IMR-90 (cell line): Measurements from ENCODE around the gene ARHGAP24. TPM values are rescaled to one million over a fixed set of nuclear protein-coding genes. Genes with fewer than 3 reads are reported as not detected.

Experiments used
- ATAC-seq: fragments of 200-7000 bp; cut with Tn5 transposase; 2 replicates; pipeline ENCODE4 v1.9.1; 2020; ENCODE audit warnings: low read depth, mild to moderate bottlenecking, moderate library complexity
- BruUV-seq: library from RNA; stranded (reverse); fragments of 400-500 nt; replicated peaks from 2 replicates; lab custom pipeline; 2021; lab: Mats Ljungman, UMichigan
- CTCF ChIA-PET: fragments of 300-600 bp; formaldehyde crosslinking; extraction: SDS; loops from one replicate; lab custom pipeline; 2021; ENCODE audit warnings: antibody characterized with exemption; lab: Yijun Ruan, JAX
- POLR2A ChIA-PET: fragments of 300-600 bp; sonication (Branson Sonifier 250); formaldehyde crosslinking; loops from one replicate; lab custom pipeline; 2022; ENCODE audit warnings: antibody characterized with exemption; ENCODE audit not compliant: unreplicated experiment; lab: Charles Lee
- DNase-seq: peaks from one replicate; pipeline ENCODE4 v3.0.0; 2013
- H2AFZ ChIP-seq: replicated peaks from 2 replicates; pipeline ENCODE3; 2013; ENCODE audit warnings: low read length, mild to moderate bottlenecking; ENCODE audit not compliant: poor library complexity
- H2AK5ac ChIP-seq: 2 replicates; pipeline ENCODE4 v1.6.1; 2013; ENCODE audit warnings: low read depth, low read length, inconsistent platforms
- H2AK9ac ChIP-seq: replicated peaks from 2 replicates; pipeline ENCODE3; 2013; ENCODE audit warnings: mild to moderate bottlenecking, low read depth, low read length, moderate library complexity; ENCODE audit not compliant: poor library complexity
- H2BK120ac ChIP-seq: 2 replicates; pipeline ENCODE4 v1.6.1; 2013; ENCODE audit warnings: low read depth, low read length, inconsistent platforms
- H2BK15ac ChIP-seq: 3 replicates; pipeline ENCODE4 v1.6.1; 2013; ENCODE audit warnings: low read depth, low read length, inconsistent platforms
- H2BK20ac ChIP-seq: 2 replicates; pipeline ENCODE4 v1.6.1; 2013; ENCODE audit warnings: low read depth, mild to moderate bottlenecking, inconsistent platforms, low read length, moderate library complexity
- H2BK5ac ChIP-seq: 2 replicates; pipeline ENCODE4 v1.6.1; 2013; ENCODE audit warnings: mild to moderate bottlenecking, low read depth, low read length, inconsistent platforms; ENCODE audit not compliant: poor library complexity, severe bottlenecking
- H3K14ac ChIP-seq: replicated peaks from 2 replicates; pipeline ENCODE4 v1.6.1; 2013; ENCODE audit warnings: low read depth, low read length, inconsistent platforms
- H3K18ac ChIP-seq: 2 replicates; pipeline ENCODE4 v1.6.1; 2013; ENCODE audit warnings: low read depth, low read length, control low read depth
- H3K23ac ChIP-seq: 2 replicates; pipeline ENCODE4 v1.6.1; 2013; ENCODE audit warnings: low read depth, low read length, inconsistent platforms
- H3K27ac ChIP-seq: 2 replicates; pipeline ENCODE4 v1.5.1; 2013; ENCODE audit warnings: mild to moderate bottlenecking, control low read depth, low read length; ENCODE audit not compliant: insufficient read depth
- H3K27me3 ChIP-seq: 2 replicates; pipeline ENCODE4 v1.6.1; 2013; ENCODE audit warnings: low read length; ENCODE audit not compliant: control insufficient read depth, insufficient read depth
- H3K36me3 ChIP-seq: 2 replicates; pipeline ENCODE4 v1.6.1; 2013; ENCODE audit warnings: low read length, mixed read lengths; ENCODE audit not compliant: control insufficient read depth, insufficient read depth
- H3K4ac ChIP-seq: 2 replicates; pipeline ENCODE4 v1.6.1; 2013; ENCODE audit warnings: low read depth, low read length, inconsistent platforms
- H3K4me1 ChIP-seq: 2 replicates; pipeline ENCODE4 v1.6.1; 2013; ENCODE audit warnings: low read length, mixed read lengths; ENCODE audit not compliant: control insufficient read depth, insufficient read depth
- H3K4me2 ChIP-seq: 2 replicates; pipeline ENCODE4 v1.6.1; 2013; ENCODE audit warnings: low read depth, mild to moderate bottlenecking, control low read depth, low read length, moderate library complexity
- H3K4me3 ChIP-seq: 2 replicates; pipeline ENCODE4 v1.5.1; 2013; ENCODE audit warnings: low read depth, mild to moderate bottlenecking, control low read depth, low read length, moderate library complexity; ENCODE audit not compliant: insufficient read depth
- H3K56ac ChIP-seq: 2 replicates; pipeline ENCODE4 v1.6.1; 2013; ENCODE audit warnings: low read length, inconsistent platforms; ENCODE audit not compliant: insufficient read depth; ENCODE audit errors: extremely low read depth
- H3K79me1 ChIP-seq, 2 experiments: 2 replicates each; pipeline ENCODE4 v1.6.1; 2013; ENCODE audit warnings: low read length in 2 of 2, inconsistent platforms in 1 of 2, low read depth in 1 of 2
- H3K9ac ChIP-seq: 2 replicates; pipeline ENCODE4 v1.6.1; 2013; ENCODE audit warnings: low read depth, low read length, control low read depth
- H3K9me1 ChIP-seq: 2 replicates; pipeline ENCODE4 v1.6.1; 2013; ENCODE audit warnings: low read length, inconsistent platforms; ENCODE audit not compliant: insufficient read depth
- H3K9me3 ChIP-seq: 2 replicates; pipeline ENCODE4 v1.6.1; 2013; ENCODE audit warnings: low read length; ENCODE audit not compliant: control insufficient read depth, insufficient read depth
- H4K20me1 ChIP-seq: 2 replicates; pipeline ENCODE4 v1.6.1; 2013; ENCODE audit warnings: low read length, inconsistent platforms; ENCODE audit not compliant: insufficient read depth
- H4K5ac ChIP-seq: 2 replicates; pipeline ENCODE4 v1.6.1; 2013; ENCODE audit warnings: mild to moderate bottlenecking, low read depth, low read length, control low read depth
- H4K8ac ChIP-seq, 2 experiments: 2 replicates each; pipeline ENCODE4 v1.6.1; 2013; ENCODE audit warnings: low read depth in 2 of 2, low read length in 2 of 2, control low read depth in 1 of 2, inconsistent platforms in 1 of 2
- H4K91ac ChIP-seq: 2 replicates; pipeline ENCODE4 v1.6.1; 2013; ENCODE audit warnings: low read depth, low read length, inconsistent platforms; ENCODE audit not compliant: insufficient read depth
- MXI1 ChIP-seq: IDR thresholded peaks from 2 replicates; pipeline ENCODE4 v1.6.1; 2012; ENCODE audit warnings: low read depth, mild to moderate bottlenecking, low read length, moderate library complexity, borderline replicate concordance
- WGBS, 2 experiments: methylation state at CpG; one replicate each; pipeline versions ENCODE4 v1.1.5 to v1.1.7; 2013; ENCODE audit warnings: missing lambda C conversion rate in 2 of 2; ENCODE audit not compliant: insufficient read length in 1 of 2; ENCODE audit errors: extremely low coverage in 2 of 2; 5-methylcytosine and 5-hydroxymethylcytosine counted together
- dilution Hi-C: fragments of 300-500 bp; cut with HindIII; formaldehyde crosslinking; loops from one replicate; pipeline ENCODE4 v1.14.3; 2018; ENCODE audit warnings: low sequenced_read_pairs; ENCODE audit not compliant: unreplicated experiment
- in situ Hi-C: fragments of 300-500 bp; cut with MboI; formaldehyde crosslinking; loops from 3 replicates; pipeline ENCODE4 v1.14.3; 2019; ENCODE audit warnings: low sequenced_read_pairs, inconsistent platforms, mixed read lengths
- intact Hi-C: fragments of 100-400 bp; cut with micrococcal nuclease; formaldehyde crosslinking; loops from 2 replicates; pipeline ENCODE4 v1.10.0; 2022
- polyA plus RNA-seq, 3 experiments: library from polyadenylated mRNA; depleted of rRNA; stranded (reverse); fragments of >200 nt; gene quantifications; 2 replicates each; pipeline ENCODE4 v1.2.3, GENCODE V29; 2012; ENCODE audit warnings: low replicate concordance in 1 of 3
- total RNA-seq: library from RNA; depleted of rRNA; stranded (reverse); fragments of >200 nt; gene quantifications from 2 replicates; pipeline ENCODE4 v1.2.3, GENCODE V29; 2012

The ARHGAP24 gene
- total and polyA plus RNA-seq, 2 of the 4 experiments (the other 2 are of a cell fraction), result 11.9 to 24.0 TPM

DNA sequence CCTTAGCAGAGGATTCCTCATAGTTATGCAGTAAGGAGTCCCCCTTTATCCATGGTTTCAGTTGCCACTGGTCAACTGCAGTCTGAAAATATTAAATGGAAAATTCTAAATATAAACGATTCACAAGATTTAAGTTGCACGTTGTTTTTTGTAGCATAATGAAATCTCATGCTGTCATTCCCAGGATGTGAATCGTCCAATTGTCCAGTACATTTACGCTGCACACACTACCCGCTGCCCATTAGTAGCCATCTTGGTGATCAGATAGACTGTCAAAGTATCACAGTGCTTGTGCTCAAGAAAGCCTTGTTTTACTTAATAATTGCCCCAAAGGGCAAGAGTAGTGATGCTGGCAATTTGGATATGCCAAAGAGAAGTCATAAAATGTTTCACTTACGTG is 450.1 kb downstream of the ARHGAP24 start:
- no peak overlapping the region for H2BK20ac ChIP-seq
- H3K4me3 ChIP-seq, result no peak overlapping the region
- in situ Hi-C loops, result no loop called here
- no peak for TF ChIP-seq MXI1
- ChIA-PET POLR2A (no interaction called here), CTCF (interaction anchor here (0.9 kb wide), 1 partner anchor 21 kb away, joined by 3 read pairs; no protein-coding TSS in a partner anchor)
- intact Hi-C loops, result no loop called here
- H3K27ac ChIP-seq, result no peak overlapping the region
- H3K79me1 ChIP-seq, result peaks cover 2 to 16% of the 10 kb centered on the region in 2 experiments; a peak in 3 of 4 replicates
- no peak overlapping the region for H3K9ac ChIP-seq
- dilution Hi-C loops, result no loop called here
- no peak for DNase-seq
- no peak overlapping the region for H3K4ac ChIP-seq
- ATAC-seq, result no peak
- H3K9me3 ChIP-seq, result no peaks in the 10 kb centered on the region
- no CpG with 5 or more reads among the region's 6 CpGs for WGBS, 2 experiments
- no peak overlapping the region for H4K91ac ChIP-seq
- H3K4me1 ChIP-seq, result peaks cover 10% of the 10 kb centered on the region
- H3K36me3 ChIP-seq, result no peaks in the 10 kb centered on the region
- no peak overlapping the region for H3K56ac ChIP-seq
- no peak overlapping the region for H4K5ac ChIP-seq
- no peak overlapping the region for H3K14ac ChIP-seq
- no peak overlapping the region for H2AK9ac ChIP-seq
- no peak overlapping the region for H2BK120ac ChIP-seq
- H3K27me3 ChIP-seq, result no peaks in the 10 kb centered on the region
- H2AK5ac ChIP-seq, result no peak overlapping the region
- no peak overlapping the region for H3K18ac ChIP-seq
- no TSS peak for BruUV-seq
- no peak overlapping the region for H3K4me2 ChIP-seq
- no peaks in the 10 kb centered on the region for H4K20me1 ChIP-seq
- no peak overlapping the region for H4K8ac ChIP-seq
- H3K23ac ChIP-seq, result no peak overlapping the region
- H2BK5ac ChIP-seq, result no peak overlapping the region
- no peak overlapping the region for H2AFZ ChIP-seq
- H3K9me1 ChIP-seq, result peaks cover 5% of the 10 kb centered on the region; the same call in 1 of the 2 replicates
- no peak overlapping the region for H2BK15ac ChIP-seq
